NCI-H1105 (cell line): ENCODE data around the gene HSP90AB1.

Source experiments
- DNase-seq: peaks from one replicate; lab custom pipeline; 2025; lab: John Stamatoyannopoulos, UW

The HSP90AB1 gene

GRCh38 chr6:44235891-44236516, 10.9 kb upstream of the HSP90AB1 start:
- no peak for DNase-seq

DNA sequence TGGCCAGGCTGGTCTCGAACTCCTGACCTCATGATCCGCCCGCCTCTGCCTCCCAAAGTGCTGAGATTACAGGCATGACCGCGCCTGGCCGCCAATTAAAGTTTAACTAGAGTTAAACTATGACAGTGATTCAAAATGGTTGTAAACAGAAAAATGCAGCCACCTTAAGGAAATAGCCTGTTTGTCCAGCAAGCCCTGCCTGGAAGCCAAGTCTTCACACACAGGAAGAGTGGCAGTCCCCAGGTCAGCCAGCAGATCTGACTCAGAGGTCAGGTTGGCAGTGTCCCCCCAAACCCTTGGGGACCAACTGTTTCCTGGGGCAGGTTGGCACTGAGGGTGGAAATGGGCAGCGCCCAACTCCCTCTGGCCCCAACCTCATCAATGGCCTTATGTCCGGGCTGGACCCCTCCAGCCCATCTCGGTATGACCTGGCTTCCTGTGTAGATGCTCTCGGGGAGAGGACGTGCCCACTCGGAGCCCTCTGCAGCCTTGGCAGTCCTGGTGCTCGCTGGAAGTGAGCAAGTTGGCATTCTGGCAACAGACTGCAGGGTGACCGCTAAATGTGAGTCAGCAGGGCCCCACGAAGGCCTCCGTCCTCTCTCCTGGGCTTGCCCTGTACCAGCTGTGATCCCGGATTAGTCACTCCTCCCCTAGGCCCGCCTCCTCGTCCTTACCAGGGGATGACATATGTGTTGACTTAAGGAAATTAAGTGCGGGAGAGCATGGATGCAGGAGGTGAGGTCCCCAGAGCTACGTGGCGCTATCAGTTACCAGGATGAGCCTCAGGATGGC, 9.7 kb upstream of the HSP90AB1 start:
- peak; percentile 72 for DNase-seq

- peak; percentile 56 for DNase-seq
These were observed 9.0 kb upstream of the HSP90AB1 start for GRCh38 chr6:44237813-44238433.

- no peak for DNase-seq
These were observed 8.1 kb upstream of the HSP90AB1 start for GRCh38 chr6:44238687-44239350.

DNA sequence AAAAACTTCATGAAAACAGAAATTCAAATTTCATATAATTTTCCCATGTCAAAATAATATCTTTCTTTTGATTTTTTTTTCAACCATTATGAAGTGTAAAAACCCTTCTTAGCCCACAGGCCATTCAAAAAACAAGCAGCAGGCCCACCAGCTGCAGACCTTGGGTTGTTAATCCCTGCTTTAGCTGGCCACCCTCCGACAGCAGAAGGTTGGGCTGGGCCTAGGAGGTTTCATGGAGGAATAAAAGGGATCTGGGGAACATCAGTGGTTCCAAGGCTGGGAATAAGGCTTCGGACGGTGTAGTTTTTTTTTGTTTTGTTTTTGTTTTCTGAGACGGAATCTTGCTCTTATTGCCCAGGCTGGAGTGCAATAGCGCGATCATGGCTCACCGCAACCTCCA, 3.6 kb upstream of the HSP90AB1 start:
- DNase-seq = no peak

DNA sequence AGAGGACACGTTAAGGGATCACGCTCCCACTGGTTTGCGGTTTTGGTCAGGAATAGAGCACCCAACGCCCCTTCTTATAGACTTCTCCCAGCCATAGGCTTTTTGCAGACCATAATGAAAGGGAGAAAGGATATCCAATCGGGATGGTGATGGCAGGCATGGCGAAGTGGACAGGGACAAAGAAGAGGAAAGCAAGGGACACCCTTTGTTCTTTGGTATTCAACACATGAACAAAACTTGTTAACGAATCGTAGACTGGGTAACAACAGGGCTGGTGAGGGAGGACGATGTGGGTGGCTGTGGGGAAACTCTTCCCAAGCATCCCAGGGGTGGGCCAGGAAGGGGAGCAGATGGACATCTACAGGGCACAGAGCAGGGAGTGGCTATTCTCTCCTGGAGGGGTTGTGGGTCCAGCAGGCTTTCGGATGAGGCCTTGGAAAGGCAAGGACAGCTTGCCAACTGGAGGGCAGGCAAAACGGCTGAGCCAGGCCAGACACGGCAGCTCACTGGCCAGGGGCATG, 1.4 kb upstream of the HSP90AB1 start:
- DNase-seq = no peak

DNA sequence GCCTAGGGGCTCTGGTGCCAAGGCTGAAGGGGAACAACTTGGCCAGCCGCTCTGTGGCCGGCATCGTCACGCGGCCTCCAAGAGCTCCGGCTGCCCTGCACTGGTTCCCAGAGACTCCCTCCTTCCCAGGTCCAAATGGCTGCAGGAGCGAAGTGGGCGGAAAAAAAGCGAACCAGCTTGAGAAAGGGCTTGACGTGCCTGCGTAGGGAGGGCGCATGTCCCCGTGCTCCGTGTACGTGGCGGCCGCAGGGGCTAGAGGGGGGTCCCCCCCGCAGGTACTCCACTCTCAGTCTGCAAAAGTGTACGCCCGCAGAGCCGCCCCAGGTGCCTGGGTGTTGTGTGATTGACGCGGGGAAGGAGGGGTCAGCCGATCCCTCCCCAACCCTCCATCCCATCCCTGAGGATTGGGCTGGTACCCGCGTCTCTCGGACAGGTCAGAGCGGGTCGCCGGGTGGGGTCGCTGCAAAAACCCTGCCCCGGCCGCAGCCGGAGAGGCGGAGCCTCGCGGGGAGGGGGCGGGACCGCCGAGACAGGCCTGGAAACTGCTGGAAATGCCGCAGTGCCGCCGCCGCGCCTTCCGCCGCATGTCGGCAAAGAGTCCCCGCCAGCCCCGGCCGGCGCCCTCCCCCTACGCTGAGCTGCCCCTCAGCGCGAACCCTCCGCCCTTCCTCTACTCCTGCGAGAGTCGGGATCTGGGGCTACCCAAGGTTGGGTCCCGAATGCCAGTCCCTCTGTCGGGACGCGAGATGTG, 814 bp upstream of the HSP90AB1 start:
- DNase-seq = peak; percentile 84

DNA sequence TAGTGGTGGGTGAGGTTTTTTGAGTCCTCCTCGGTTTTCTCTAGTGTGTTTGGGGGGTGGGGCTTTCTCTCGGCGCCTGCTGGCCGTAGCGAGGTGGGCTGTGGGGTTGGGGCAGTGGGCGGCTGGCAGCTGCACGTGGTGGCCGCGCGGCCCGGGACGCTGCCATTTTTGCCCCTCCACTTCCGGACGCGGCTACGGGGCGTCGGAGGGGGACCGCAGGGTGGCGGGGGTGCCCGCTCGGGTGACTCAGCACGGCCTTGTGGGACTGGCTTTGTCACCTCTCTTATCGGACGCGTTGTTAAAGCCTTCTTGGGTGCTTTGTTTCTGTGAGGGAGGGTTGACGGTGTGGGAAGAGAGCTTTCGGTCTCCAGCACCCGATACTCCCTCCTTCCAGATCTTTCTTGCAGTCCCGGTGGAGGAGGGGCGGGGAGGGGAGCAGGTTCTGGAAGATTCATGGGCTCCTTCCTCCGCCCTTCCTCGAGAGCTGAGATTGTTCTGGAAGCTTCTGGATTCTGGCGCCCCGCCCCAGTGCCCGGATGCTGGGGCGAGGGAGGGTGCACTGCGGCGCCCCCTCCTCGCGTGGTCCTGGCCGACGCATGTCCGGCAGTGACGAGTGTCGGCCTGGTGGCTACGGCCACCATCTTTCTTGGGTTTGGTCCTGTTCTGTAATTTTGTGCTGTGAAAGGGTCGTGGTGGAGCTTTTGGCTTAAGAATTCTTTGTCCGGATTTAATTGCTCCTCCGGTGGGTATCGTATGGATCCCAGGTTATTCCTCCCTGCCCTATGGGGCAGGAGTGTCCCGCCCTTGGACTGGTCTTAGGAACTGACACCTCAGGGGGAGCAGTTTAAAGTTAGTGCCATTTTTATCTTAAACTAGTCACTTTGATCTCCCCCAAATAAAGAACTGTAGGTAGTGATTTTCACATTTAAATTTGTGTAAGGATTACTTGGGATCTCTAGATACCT, 719 bp downstream of the HSP90AB1 start:
- peak; percentile 26 for DNase-seq

DNA sequence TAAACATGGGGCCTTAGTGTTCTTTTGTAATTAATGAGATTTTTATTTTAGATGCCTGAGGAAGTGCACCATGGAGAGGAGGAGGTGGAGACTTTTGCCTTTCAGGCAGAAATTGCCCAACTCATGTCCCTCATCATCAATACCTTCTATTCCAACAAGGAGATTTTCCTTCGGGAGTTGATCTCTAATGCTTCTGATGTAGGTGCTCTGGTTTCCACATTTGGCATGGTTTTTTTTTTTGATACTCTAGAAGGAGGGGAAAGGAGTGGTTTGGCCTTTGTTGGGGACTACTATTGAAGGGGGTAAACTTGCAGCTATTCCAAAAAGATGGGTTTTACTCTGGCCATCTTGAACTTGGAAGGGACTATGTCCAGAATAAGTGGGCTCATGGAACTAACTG, 1.7 kb downstream of the HSP90AB1 start:
- no peak for DNase-seq

- DNase-seq = no peak
These were observed 2.3 kb downstream of the HSP90AB1 start for GRCh38 chr6:44249082-44249748.

- no peak for DNase-seq
These were observed 3.3 kb downstream of the HSP90AB1 start for GRCh38 chr6:44250067-44250717.

GRCh38 chr6:44250718-44251123, 3.8 kb downstream of the HSP90AB1 start:
- DNase-seq = no peak

DNA sequence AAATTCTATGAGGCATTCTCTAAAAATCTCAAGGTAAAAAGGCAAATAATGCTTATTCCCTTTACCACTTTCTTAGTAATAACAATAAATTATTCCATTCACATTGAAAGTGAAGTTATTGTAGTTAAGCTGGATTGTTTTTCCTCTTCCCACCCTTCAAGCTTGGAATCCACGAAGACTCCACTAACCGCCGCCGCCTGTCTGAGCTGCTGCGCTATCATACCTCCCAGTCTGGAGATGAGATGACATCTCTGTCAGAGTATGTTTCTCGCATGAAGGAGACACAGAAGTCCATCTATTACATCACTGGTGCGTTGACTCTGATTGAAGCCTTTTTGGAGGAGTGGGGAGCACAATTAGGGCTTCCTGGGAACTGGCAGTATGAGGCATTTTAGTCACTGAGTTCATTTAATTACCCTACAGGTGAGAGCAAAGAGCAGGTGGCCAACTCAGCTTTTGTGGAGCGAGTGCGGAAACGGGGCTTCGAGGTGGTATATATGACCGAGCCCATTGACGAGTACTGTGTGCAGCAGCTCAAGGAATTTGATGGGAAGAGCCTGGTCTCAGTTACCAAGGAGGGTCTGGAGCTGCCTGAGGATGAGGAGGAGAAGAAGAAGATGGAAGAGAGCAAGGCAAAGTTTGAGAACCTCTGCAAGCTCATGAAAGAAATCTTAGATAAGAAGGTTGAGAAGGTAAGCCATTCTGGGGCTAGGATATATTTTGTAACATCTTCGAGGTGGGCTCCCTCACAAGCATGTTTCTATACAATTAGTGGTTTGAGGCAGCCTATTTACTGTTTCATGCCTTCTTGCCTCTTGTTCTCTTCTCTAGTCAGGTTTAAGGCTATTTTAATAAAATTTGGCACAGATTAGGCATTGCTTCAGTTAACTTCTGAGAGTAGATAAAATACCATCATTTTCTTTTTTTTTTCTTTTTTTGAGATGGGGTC, 4.9 kb downstream of the HSP90AB1 start:
- no peak for DNase-seq

GRCh38 chr6:44253307-44254101, 6.6 kb downstream of the HSP90AB1 start:
- peak; percentile 12 for DNase-seq

- no peak for DNase-seq
These were observed 7.5 kb downstream of the HSP90AB1 start for GRCh38 chr6:44254191-44255104.

DNA sequence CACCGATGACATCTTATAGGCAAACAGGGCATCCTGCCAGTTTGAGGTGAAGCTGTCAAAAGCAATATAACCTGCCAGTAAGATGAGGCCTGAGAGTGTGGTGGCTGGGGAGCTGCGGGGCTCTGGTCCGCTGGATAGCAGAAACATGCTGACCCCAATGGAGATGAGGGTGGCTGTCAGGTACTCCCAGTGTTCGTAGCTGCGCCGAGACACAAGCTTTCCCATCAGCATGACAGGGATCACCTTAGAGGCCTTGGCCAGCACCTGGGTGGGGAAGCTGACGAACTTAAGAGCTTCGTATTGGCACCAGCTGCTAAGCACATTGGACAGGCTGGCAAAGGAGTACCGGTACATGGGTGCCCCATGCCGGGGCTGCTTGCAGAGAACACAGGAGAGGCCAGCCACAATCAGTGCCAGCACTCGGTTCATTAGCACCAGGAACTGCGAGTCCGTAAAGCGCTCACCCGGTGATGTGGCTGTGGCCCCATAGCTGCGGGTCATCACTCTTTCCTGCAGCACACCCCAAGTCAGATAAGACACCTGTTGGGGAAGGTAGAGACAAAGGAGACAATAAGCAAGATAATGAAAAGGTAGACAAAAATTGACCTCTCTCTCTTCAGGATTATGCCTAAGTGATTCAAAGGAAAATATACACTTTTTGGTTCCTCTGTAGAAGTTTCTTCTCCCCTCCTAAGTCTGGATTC, 8.4 kb downstream of the HSP90AB1 start:
- no peak for DNase-seq
